HG03196 (cell line): Measurements from ENCODE around the gene NSG2.

Source experiments
- ATAC-seq: cut with Tn5 transposase; IDR thresholded peaks from one replicate; pipeline ENCODE4 v1.9.1; 2021; ENCODE audit not compliant: unreplicated experiment

The NSG2 gene

GRCh38 chr5:174058433-174059122, 13.1 kb downstream of the NSG2 start:
- ATAC-seq: no peak

GRCh38 chr5:174059247-174059646, 13.7 kb downstream of the NSG2 start:
- ATAC-seq: no peak

GRCh38 chr5:174063082-174063756, 17.7 kb downstream of the NSG2 start:
- no peak for ATAC-seq

- ATAC-seq: no peak
Measured at GRCh38 chr5:174064171-174064570, 18.7 kb downstream of the NSG2 start.

- no peak for ATAC-seq
Measured at GRCh38 chr5:174065528-174066197, 20.2 kb downstream of the NSG2 start.

GRCh38 chr5:174067499-174067898, 22.0 kb downstream of the NSG2 start:
- no peak for ATAC-seq

GRCh38 chr5:174071484-174071883, 26.0 kb downstream of the NSG2 start:
- ATAC-seq: no peak

- no peak for ATAC-seq
Measured at GRCh38 chr5:174073122-174073660, 27.7 kb downstream of the NSG2 start.

GRCh38 chr5:174074369-174074768, 28.9 kb downstream of the NSG2 start:
- ATAC-seq: no peak

- no peak for ATAC-seq
Measured at GRCh38 chr5:174078416-174078815, 32.9 kb downstream of the NSG2 start.

GRCh38 chr5:174082286-174082685, 36.8 kb downstream of the NSG2 start:
- no peak for ATAC-seq

- no peak for ATAC-seq
Measured at GRCh38 chr5:174083056-174083827, 37.7 kb downstream of the NSG2 start.

- no peak for ATAC-seq
Measured at GRCh38 chr5:174084691-174085154, 39.2 kb downstream of the NSG2 start.

GRCh38 chr5:174086751-174087150, 41.2 kb downstream of the NSG2 start:
- no peak for ATAC-seq

- ATAC-seq: no peak
Measured at GRCh38 chr5:174087783-174088182, 42.3 kb downstream of the NSG2 start.

GRCh38 chr5:174090129-174090528, 44.6 kb downstream of the NSG2 start:
- ATAC-seq: no peak

- no peak for ATAC-seq
Measured at GRCh38 chr5:174093123-174093522, 47.6 kb downstream of the NSG2 start.

GRCh38 chr5:174094857-174095606, 49.5 kb downstream of the NSG2 start:
- ATAC-seq: no peak

- ATAC-seq: no peak
Measured at GRCh38 chr5:174096619-174097018, 51.1 kb downstream of the NSG2 start.

- no peak for ATAC-seq
Measured at GRCh38 chr5:174097486-174098185, 52.1 kb downstream of the NSG2 start.
